ENCODE results near the gene ENTR1. TPM values are rescaled to one million over a fixed set of nuclear protein-coding genes. Genes with fewer than 3 reads are reported as not detected.

ENTR1 gene
- polyA plus RNA-seq, 3 donors: 45.2 to 55.1 (median 54.5) TPM

DNA sequence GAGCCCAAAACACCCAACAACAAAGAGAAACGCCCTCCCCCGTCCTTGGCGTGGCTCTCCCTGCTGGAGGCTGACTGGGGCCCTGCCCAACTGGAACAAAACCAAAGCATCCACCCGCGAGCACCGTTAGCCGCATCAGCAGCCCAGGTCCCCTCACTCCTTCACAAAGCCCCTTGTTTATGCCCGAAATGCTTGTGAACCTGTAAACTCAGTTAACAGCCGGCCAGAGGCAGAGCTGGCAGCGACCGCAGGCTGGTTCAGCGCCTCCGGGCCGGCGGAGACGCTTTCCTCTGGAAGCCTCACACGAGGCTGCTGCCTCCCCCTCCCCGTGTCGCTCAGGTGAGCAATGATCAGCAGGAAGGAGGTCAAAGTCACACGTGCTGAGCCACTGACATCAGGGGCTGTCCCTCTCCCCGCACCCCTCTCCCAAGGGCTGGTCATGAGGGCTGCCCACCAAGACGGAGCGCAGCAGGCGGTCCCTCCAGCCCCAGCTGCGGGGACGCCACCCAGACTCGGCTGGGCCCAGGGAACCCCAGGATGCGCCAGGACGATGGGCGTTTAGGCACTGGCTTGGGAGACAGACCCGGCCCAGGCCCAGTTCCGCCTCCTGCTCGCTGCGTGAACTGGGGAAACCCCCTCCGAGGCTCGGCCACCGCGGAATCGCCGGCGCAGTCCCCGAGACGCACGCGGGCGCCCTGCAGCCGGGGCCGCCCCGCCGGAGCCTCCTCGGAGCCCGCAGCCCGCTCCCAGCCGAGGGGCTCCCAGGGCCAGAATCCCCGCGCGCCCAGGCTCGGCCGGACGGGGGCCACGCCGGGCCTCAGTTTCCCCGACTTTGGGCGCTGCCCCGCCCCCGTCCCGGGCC lies 11.0 kb downstream of the ENTR1 start:
- DNase-seq: no peak

DNA sequence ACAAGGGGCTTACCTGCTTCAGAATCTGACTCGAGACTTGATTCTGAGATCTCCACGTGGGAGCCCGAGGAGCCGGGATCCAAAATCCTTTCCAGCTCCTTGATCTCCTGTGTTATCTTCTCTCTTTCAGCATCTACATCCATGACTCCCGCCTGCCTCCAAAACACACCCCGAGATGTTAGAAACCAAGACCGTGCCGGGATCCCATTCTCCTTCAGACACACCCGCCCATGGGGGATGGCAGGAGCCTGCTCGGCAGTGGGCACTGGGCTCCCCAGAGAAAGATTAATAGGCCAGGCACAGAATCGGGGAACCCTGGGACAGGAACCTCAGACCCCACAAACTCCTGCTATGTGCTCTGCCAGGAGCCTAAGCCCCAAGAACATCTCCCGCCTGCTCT lies 12.1 kb downstream of the ENTR1 start:
- DNase-seq: no peak

DNA sequence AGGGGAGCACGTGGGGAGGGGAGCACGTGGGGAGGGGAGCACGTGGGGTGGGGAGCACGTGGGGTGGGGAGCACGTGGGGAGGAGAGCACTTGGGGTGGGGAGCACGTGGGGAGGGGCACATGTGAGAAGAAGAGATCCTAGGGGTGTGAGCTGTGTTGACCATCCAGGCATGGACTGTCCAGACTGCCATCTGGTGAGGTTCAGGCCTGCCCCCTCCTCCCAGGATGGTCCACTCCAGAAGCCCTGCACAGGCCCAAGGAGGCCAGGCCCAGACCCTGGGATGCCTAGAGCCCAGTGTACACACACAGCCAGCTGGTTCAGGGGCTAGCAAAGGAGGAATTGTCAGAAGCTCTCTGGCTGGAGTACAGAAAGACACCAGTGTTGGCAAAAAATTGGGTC lies 12.8 kb downstream of the ENTR1 start:
- no peak for DNase-seq

DNA sequence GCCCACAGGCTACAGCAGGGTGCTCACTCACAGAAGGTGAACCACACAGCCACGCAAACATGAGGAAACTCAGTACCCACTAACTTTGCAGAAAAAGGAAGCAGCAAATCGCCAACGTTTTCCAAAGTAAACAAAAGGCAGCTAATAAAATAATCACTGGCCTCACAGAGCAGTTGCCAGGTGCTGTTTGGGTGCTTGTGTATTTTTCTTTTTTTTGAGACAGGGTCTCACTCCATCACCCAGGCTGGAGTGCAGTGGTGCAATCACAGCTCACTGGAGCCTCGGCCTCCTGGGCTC lies 14.2 kb downstream of the ENTR1 start:
- DNase-seq: no peak

DNA sequence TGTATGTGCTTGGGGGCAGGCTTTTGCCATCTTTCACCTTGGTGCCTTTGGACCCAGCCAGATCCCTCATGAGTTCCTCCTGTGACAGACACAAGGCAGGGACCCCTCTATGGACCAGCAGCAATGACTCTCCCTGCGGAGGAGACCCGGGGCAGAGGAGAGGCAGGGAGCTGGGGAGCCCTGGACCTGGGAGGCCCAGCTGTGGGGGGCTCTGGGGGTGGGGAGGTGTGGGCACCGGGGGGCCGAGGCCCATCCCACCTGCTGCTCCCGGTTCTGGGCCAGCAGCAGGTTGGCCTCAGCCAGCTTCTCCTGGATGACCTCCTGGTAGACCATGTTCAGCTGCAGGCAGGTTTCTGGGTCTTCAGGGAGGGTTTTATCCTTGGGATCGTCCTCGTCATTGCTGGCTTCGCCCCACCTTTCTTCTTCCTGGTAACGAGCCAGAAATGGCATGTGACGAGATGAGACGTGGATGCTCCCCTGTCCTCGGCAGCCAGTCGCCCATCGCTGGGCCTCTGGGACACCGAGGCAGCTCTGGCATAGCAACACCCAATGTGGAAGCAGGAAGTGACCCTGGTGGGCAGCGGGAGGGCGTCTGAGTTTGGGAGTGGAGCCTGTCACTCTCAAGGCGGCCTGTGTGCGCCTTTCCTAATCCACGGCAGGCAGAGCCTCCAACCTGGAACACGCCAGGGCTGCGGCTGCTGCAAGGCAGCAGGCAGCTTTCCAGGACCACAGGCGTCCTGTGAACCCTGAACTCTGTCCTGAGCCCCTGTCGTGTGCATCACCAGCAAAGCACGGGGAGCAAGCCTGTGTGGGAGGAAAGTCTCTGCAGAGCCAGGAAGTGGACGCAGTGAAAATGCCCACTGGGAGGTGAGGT lies 14.8 kb downstream of the ENTR1 start:
- DNase-seq: no peak

DNA sequence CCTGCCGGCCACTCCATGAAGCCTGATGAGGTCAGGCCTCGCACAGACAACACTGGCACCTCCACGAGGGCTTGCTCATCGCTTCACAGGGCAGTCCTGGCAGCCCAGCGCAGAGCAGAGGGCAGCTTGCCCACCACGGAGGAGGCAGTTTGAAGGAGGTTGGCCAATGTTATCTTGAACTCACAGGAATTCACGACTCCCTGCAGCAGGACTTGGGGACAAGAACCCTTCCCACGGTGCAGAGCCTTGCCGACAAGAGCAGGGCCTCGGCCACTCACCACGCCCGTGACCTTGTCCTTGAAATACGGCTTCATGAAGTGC lies 15.4 kb downstream of the ENTR1 start:
- DNase-seq: no peak

DNA sequence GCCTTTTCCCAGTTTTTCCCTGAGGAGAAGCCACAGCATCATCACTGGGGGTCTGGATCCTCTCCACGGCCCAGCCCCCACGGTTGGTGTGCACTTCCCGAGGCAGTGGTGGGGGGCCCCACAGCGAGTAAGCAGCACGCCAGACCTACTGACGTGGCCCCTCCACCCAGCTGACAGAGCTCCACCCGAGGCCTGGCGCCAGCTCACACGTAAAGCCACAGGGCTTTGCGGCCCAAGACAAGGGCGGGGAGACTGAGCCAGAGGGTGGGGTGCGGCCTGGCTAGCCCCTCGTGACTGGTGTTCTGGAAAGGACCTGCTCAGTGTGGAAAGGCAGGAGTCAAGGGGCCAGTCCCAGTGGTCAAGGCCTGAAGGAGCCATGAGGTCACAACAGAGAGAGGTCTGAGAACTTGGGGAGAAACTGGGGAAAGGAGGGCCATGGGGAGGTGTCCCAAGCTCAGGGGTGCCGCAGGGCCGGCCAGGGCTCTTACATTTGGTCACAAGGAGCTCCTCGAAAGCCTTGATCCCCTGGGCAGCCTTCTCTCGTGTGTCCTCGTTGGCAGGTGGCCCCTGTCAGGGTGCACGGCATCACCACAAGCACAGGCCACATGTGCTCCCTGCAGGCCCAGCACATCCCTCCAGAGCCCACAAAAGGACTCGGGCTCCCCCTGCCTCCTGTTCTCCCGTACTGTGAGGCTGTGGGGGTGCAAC lies 15.9 kb downstream of the ENTR1 start:
- no peak for DNase-seq

DNA sequence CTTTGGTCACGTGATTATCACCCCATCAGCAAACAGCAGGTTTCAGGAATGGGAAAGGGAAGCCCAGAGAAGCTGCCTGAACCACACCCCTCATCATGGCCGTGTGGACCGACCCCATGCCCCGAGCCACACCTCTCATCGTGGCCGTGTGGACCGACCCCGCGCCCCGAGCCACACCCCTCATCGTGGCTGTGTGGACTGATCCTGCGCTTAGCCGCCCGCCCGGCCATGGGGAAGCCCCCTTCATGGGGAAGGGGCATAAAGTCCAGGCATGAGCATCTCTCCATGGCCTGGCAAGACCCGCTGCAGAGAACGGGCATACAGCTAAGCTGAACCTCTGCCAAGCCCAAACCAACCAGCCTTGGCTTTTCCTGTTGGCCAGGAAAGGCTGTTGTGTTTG lies 16.9 kb downstream of the ENTR1 start:
- DNase-seq: no peak

DNA sequence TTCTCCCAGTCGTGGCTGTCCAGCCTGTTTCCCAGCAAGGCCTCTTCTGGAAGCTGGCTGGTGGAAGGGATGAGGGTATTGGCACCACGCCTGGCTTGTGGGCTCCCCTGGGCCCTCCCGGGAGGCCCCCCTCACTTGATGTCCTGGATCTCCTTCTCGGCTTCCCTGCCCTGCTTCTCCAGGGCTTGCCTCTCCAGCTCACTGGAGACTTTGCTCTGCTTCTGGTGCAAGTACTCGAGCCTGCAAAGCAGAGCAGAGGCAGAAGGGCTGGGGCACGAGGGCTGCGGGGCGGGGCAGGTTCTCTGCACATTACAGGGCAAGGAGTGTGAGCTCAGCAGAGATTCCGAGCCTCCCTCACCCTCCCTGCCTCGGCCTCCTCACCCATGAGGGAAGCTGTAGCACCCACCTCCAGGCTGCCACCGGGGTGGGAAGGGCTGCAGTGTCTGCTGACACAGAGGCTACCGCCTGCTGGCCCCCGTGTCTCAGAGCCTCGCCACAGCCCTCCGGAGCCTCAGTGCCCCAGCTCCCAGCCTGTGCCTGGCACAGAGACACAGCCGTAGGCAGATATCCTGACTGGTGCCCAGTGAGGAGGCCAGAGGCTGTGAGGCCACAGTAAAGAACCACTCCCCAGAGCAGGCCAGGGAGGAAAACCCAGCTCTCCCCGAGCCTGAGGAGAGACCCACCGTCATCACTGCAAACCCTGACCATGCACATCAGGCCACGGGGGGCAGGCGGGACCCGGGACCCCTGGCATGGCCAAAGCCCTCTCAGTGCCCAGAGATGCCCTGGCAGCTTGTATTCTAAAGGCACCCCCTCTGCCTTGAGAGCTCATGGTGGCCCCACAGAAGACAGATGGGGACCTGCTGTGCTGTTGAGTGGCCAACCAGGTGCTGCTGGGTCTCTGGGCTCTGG lies 17.6 kb downstream of the ENTR1 start:
- DNase-seq: no peak

DNA sequence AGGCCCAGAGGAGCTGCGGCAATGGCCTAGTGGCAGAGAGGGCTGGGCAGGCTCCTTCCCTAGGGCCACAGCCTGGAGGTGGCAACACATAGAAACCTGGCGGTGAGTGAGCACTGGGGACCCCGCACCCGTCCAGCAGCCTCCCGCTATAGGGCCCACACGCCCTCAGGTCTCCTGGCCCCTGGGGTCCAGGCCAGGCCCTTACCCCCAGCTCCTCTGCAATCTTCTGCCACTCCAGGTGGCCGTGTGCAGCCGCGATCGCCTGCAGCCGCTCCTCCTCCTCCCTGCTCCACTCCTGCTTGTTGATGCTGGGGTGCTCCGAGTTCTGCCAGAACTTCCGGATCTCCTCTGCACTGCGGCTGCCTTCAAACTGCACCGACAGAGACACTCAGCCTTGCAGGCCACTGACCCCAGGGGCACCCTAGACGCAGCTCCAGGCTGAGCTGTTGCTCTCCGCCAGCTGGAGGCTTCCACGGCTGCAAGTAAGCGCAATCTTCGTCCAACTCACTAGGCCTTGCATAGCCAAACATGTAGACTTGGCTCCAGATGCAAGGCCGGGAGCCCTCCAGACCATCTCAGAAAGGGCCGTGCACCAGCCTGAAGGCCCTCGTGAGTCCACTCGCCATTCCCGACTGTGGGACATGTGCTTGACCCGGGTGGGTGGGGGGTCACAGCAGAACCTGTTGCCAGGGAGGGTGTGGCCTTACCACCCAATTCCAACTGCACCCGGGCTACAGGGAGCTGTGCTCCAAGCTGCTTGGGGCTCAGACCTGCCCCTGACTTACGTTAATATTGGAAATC lies 18.5 kb downstream of the ENTR1 start:
- no peak for DNase-seq

DNA sequence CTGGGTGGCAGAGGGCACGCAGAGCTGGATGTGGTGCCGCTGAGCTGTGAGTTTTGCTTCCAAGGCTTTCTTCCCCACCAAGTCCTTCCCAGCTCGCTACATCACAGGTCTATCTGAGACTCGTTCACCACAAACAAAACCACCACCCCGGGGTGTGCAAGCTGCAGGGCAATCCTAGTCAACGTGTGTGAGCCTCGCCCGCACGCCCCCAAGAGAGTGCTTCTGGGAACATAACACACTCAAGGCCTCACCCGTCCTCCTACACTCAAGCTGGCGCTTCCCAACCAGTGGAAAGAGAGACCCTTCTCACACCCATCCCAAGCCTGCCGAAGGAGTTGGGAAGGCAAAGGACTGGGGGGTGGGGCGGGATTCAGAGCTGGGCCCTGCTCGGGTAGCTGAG lies 21.0 kb downstream of the ENTR1 start:
- DNase-seq: no peak

DNA sequence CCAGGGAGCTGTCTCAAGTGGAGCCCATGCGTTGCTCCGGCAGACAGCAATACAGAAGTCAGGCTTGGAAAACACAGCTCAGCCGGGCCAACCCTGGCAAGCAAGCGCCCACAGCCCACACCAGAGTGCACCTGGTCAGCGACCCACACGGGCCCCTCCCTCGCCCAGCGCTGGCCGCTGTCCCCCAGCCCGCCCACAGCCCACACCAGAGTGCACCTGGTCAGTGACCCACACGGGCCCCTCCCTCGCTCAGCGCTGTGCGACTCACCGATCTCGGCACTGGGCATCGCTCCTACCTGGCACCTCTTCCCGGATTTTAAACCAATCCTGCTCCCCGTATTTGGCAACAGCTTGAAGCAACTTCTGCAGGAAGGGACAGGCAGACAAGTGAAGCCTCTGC lies 23.2 kb downstream of the ENTR1 start:
- DNase-seq: no peak

DNA sequence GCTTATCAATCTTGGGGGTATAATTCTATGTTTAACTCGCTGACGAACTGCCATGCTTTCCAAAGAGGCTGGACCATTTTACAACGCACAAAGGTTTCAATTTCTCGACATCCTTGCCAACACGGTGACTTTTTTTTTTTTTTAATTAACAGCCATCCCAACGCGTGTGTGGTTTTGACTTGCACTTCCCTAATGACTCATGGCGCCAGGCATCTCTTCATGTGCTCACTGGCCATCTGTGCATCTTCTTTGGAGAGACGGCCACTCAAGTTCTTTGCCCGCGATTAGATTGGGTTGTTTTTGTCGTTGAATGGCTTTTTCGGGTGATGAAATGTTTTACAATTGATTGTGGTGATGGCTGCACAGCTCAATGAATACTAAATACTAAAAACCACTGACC lies 24.4 kb downstream of the ENTR1 start:
- DNase-seq: no peak

DNA sequence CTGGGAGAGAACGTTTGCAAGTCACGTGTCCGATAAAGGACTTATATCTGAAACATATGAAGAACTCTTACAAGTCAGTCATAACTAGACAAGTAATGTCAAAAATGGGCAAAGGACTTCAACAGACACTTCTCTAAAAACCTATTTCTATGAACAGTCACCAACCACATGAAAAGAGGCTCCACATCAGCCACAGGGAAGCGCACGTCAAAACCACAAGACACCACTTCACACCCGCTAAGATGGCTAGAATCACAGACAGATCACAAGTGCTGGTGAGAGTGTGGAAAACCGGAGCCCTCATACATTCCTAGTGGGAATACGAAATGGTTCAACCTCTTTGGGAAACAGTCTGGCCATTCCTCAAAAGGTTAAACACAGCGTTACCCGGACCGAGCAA lies 25.4 kb downstream of the ENTR1 start:
- no peak for DNase-seq

DNA sequence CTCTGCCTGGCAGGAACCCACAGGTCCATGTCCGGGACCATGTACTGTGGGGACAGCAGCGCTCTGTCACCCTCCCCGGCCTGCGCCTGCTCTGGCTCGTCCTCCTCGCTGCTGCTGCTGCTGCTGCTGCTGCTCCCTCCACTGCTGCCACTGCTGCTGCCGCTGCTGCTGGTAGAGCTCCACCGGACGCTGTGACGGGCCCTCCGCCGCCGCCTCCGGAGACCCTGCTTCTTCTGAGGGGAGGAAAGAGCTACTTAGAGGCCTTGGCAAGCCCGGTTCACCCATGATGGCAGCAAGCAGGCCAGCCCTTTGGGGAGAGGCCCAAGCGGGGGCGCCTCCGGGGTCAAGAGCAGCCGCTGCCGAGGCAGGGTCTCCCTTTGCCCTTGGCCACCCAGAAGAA lies 27.0 kb downstream of the ENTR1 start:
- DNase-seq: no peak

DNA sequence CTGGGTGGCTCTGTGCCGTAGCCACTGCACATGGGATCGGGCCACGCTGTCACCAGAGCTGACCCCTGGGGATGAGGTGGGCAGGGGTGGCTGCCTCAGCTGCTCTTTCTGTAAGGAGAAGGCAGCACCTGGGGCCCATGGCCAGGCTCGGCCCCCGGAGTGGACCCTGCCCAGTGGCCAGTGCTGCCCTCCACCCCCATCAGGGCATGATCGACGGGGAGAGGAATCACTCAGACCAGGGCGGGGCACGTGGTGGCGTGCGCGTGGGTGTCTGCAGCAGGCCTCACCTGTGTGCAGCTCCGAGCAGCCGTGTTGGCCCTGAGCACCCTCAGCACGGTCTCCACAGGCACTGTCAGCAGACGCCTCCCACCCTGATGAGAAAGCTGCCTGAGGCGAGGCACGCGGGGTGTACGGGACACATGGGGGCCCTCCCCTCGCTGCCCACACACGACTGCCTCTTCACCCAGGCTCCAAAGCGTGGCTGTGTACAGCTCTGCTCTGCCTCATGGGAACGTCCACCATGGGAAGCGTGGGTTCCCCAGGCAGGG lies 28.4 kb downstream of the ENTR1 start:
- DNase-seq: no peak

DNA sequence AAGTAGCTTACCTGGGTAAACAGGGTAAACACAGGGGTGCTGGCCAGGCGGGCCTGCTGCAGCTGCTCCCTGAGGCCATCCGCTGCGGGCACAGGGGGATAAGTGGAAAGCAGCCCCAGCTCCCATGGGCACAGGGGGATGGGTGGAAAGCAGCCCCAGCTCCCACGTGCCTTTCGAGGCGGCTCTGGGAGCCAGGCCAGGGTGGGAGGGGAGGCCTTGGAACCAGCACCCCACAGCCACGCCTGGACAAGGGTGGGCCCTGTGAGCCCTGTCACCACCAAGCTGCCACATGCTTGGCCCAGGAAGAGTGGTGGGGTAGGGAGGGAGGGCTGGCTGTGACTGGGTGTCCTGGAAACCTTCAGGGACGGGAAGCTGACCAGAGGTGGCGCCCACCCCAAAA lies 29.1 kb downstream of the ENTR1 start:
- no peak for DNase-seq

DNA sequence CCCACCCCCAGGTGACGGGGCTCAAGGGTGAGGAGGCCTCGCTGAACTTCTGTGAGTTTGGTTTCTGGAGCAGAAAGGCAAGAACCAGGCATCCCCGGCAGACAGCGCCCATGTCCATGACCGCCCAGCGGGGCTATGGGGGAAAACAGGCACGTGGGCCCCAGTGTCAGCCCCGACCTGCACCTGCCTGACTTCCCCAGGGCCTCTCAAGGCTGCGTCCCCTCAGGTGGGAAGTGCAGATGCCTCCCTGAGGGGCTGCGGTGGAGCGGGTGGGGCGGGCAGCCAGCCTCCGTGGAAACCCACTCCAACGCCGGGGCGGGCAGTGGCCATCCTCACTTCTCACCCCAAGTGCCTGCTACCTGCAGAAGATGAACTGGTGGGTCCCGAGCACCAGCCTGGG lies 30.0 kb downstream of the ENTR1 start:
- DNase-seq: no peak

DNA sequence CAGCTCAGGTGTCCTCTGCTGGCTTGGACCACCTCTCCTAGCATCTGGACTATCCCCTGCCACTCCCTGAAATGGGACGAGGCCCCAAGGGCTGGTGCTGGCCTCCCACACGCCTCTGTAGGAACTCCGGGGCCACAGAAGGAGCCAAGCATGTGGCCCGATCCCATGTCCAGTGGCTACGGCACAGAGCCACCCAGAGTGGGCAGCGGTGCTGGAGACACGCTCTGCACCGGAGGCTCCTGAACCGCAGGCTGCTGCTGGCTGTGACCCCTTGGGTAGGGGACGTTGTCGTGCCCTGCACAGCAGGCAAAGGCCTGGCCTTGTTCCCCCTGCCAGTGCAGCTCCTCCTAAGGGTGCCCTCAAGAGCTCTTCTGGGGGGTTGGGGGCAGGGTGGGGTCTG lies 30.5 kb downstream of the ENTR1 start:
- no peak for DNase-seq

DNA sequence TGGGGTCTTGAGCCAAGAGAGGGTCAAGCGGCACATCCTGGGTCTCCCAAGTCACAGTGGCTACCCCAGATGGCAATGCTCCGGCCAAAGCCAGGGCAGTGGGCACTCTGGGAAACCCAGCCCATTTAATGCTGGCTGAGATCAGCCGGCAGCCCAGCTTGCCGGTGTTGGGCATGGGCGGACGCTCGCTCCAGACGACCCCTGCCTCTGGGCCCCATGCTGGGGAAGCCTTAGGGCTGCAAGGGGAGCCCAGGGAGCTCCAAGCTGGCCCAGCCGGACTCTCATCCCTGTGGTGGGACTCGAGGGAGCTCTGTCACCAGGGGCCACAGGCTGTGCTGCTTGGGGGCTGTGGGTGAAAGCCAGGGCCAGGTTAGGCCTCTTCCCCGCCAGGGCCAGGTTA lies 31.0 kb downstream of the ENTR1 start:
- no peak for DNase-seq

DNA sequence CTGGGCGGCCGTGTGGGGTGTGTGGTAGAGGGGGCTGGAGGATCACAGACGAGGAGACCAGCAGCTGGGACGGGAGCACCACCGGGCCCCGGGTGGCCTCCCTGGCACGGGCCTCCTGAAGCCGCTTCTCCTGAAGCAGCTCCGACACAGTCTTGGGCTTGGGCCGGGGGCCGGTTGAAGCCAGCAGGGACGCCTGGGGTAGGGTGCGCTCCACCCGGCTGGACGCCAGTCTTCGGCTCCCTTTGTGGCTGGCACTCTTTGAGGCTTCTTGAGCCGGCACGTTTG lies 31.5 kb downstream of the ENTR1 start:
- no peak for DNase-seq
